CD4-positive, alpha-beta memory T cell (primary cell): ENCODE measurements around the gene SLC16A10. TPM values are rescaled to one million over a fixed set of nuclear protein-coding genes. Genes with fewer than 3 reads are reported as not detected.

Experiments used
- CTCF ChIA-PET: fragments of 350-600 bp; sonication (Branson Sonifier 250); formaldehyde crosslinking; loops from one replicate; lab custom pipeline; 2021; ENCODE audit warnings: inconsistent platforms; ENCODE audit not compliant: partially characterized antibody; lab: Charles Lee
- POLR2A ChIA-PET: fragments of 350-600 bp; sonication (Branson Sonifier 250); formaldehyde crosslinking; loops from one replicate; lab custom pipeline; 2021; ENCODE audit not compliant: partially characterized antibody; lab: Charles Lee
- DNase-seq, 5 donors: peaks; one replicate each; pipeline versions ENCODE4 v3.0.0 to v3.0.0-alpha.2; 2020 to 2022; ENCODE audit warnings: mixed read lengths in 1 of 5
- H3K27ac ChIP-seq: one replicate; pipeline ENCODE4 v1.7.0; 2013; ENCODE audit warnings: low read depth, low read length
- H3K27me3 ChIP-seq: 2 replicates; pipeline ENCODE4 v1.7.0; 2013; ENCODE audit warnings: mild to moderate bottlenecking, low read length, moderate library complexity; ENCODE audit not compliant: insufficient read depth
- H3K36me3 ChIP-seq: 2 replicates; pipeline ENCODE4 v1.7.0; 2013; ENCODE audit warnings: mild to moderate bottlenecking, low read length, moderate library complexity; ENCODE audit not compliant: insufficient read depth
- H3K4me1 ChIP-seq: 2 replicates; pipeline ENCODE4 v1.7.0; 2013; ENCODE audit warnings: mild to moderate bottlenecking, low read length, moderate library complexity; ENCODE audit not compliant: insufficient read depth
- H3K4me3 ChIP-seq, 2 donors: one replicate each; pipeline ENCODE4 v1.7.0; 2013; ENCODE audit warnings: low read length in 2 of 2, mild to moderate bottlenecking in 1 of 2
- H3K9me3 ChIP-seq, 2 donors: one replicate each; pipeline ENCODE4 v1.7.0; 2013; ENCODE audit warnings: low read length in 2 of 2, control low read depth in 1 of 2; ENCODE audit not compliant: control insufficient read depth in 1 of 2
- H3K27ac Mint-ChIP-seq, 7 donors: one replicate each; pipeline ENCODE4 v1.8.0; 2020 to 2021; ENCODE audit warnings: mixed read lengths in 7 of 7, mild to moderate bottlenecking in 6 of 7, inconsistent platforms in 3 of 7, moderate library complexity in 3 of 7
- H3K27me3 Mint-ChIP-seq, 2 donors: one replicate each; pipeline ENCODE4 v1.8.0; 2020 to 2021; ENCODE audit warnings: mixed read lengths in 2 of 2
- H3K36me3 Mint-ChIP-seq, 2 donors: one replicate each; pipeline ENCODE4 v1.8.0; 2020 to 2021; ENCODE audit warnings: mixed read lengths in 2 of 2, inconsistent platforms in 1 of 2, mild to moderate bottlenecking in 1 of 2
- H3K4me1 Mint-ChIP-seq, 4 donors: one replicate each; pipeline ENCODE4 v1.8.0; 2020 to 2021; ENCODE audit warnings: mixed read lengths in 4 of 4, mild to moderate bottlenecking in 1 of 4
- H3K4me3 Mint-ChIP-seq, 8 donors: one replicate each; pipeline ENCODE4 v1.8.0; 2020 to 2021; ENCODE audit warnings: mixed read lengths in 8 of 8, mild to moderate bottlenecking in 7 of 8, moderate library complexity in 6 of 8, inconsistent platforms in 3 of 8
- H3K9me3 Mint-ChIP-seq, 8 donors: one replicate each; pipeline ENCODE4 v1.8.0; 2020 to 2021; ENCODE audit warnings: mixed read lengths in 8 of 8, mild to moderate bottlenecking in 5 of 8, inconsistent platforms in 3 of 8, moderate library complexity in 1 of 8
- intact Hi-C: fragments of 100-400 bp; cut with micrococcal nuclease; formaldehyde crosslinking; loops from one replicate; pipeline ENCODE4 v1.15.1; 2023
- polyA plus RNA-seq, 2 donors: library from polyadenylated mRNA; unstranded; fragments of 300-500 nt; fragmentation: Illumina TruSeq; gene quantifications; one replicate each; pipeline ENCODE4 v1.2.3, GENCODE V29; 2021
- total RNA-seq, 2 experiments: library from RNA; stranded (reverse); gene quantifications; one replicate each; pipeline ENCODE4 v1.2.3, GENCODE V29; 2021

Gene SLC16A10
- total and polyA plus RNA-seq, 4 experiments from 2014 or later: 5.6 to 11.2 (median 8.7) TPM

GRCh38 chr6:111172563-111172962, 85.3 kb downstream of the SLC16A10 start:
- Histone ChIP-seq H3K4me3 (no peak overlapping the region), H3K36me3 (no peaks in the 10 kb centered on the region), H3K4me1 (peaks cover 24% of the 10 kb centered on the region), H3K27ac (no peak overlapping the region), H3K27me3 (no peaks in the 10 kb centered on the region), H3K9me3 (no peaks in the 10 kb centered on the region)
- ChIA-PET POLR2A (interaction anchor here (1.6 kb wide), 1 partner anchor 85 kb away, joined by 3 read pairs; the partner anchor contains the start of gene SLC16A10), CTCF (interaction anchor here (1.0 to 3.5 kb wide), 4 partner anchors 35 to 115 kb away, joined by 3 to 14 read pairs (median 4); a partner anchor contains a TSS)
- DNase-seq: no peak
- no peak overlapping the region for H3K27ac Mint-ChIP-seq
- H3K9me3 Mint-ChIP-seq: no peaks in the 10 kb centered on the region
- intact Hi-C loops: loop anchor here (10.0 kb wide), 1 partner anchor 58 kb away; no protein-coding TSS in a partner anchor
- H3K27me3 Mint-ChIP-seq: no peaks in the 10 kb centered on the region
- H3K36me3 Mint-ChIP-seq: peaks cover 0 to 6% of the 10 kb centered on the region in 2 donors
- peaks cover 14 to 25% (median 16%) of the 10 kb centered on the region in 4 donors for H3K4me1 Mint-ChIP-seq
- no peak overlapping the region for H3K4me3 Mint-ChIP-seq

DNA sequence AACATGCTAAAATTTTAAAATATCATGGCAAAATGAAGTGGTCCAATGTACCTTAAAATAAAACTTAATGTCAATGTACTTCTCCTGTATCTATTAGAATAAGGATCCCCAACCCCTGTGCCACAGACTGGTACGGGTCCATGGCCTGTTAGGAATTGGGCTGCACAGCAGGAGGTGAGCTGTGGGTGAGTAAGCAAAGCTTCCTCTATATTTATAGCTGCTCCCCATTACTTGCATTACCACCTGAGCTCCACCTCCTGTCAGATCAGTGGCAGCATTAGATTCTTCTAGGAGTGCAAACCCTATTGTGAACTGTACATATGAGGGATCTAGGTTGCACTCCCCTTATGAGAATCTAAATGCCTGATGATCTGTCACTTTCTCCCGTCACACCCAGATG, 86.0 kb downstream of the SLC16A10 start:
- no peaks in the 10 kb centered on the region for H3K36me3 ChIP-seq
- H3K4me3 Mint-ChIP-seq: peak overlapping the region in 4 of 8 donors; percentile 25 to 61 (median 44)
- no peak overlapping the region for H3K27ac Mint-ChIP-seq
- peaks cover 24% of the 10 kb centered on the region for H3K4me1 ChIP-seq
- no peak overlapping the region for H3K4me3 ChIP-seq
- H3K9me3 Mint-ChIP-seq: no peaks in the 10 kb centered on the region
- intact Hi-C loops: loop anchor here (10.0 kb wide), 1 partner anchor 59 kb away; no protein-coding TSS in a partner anchor
- H3K36me3 Mint-ChIP-seq: peaks cover 0 to 12% of the 10 kb centered on the region in 2 donors
- DNase-seq: no peak
- H3K27me3 ChIP-seq: no peaks in the 10 kb centered on the region
- no peak overlapping the region for H3K27ac ChIP-seq
- ChIA-PET CTCF (interaction anchor here (0.7 to 3.5 kb wide), 5 partner anchors 37 to 116 kb away, joined by 3 to 14 read pairs (median 5); a partner anchor contains a TSS), POLR2A (interaction anchor here (0.7 to 1.6 kb wide), 3 partner anchors 16 to 222 kb away, joined by 3 read pairs; partner anchors contain the start of gene SLC16A10)
- H3K27me3 Mint-ChIP-seq: no peaks in the 10 kb centered on the region
- H3K4me1 Mint-ChIP-seq: peaks cover 14 to 25% (median 16%) of the 10 kb centered on the region in 4 donors
- no peaks in the 10 kb centered on the region for H3K9me3 ChIP-seq

DNA sequence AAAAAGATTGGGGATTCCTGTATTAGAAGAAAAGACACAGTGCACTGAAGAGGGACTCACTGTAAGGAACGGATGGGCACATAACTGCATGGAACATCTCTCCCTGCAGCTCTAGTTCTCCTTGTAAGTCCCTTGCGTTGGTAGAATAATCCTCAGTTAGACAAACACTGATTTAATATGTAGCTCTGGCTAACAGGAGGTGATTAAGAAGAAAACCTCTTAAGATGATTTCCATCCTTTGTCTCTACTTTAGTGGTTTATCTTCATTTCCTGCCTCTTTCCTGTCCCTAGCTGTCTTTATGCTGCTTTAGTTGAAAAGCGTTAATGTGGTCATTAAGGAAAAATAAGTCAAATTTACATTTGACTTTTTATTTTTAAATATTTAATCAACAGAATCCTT, 86.6 kb downstream of the SLC16A10 start:
- POLR2A ChIA-PET: interaction anchor here (0.9 to 1.6 kb wide), 2 partner anchors 17 to 87 kb away, joined by 3 read pairs; partner anchors contain the start of gene SLC16A10
- CTCF ChIA-PET: interaction anchor here (1.1 to 3.5 kb wide), 4 partner anchors 36 to 116 kb away, joined by 3 to 14 read pairs (median 5); a partner anchor contains a TSS

DNA sequence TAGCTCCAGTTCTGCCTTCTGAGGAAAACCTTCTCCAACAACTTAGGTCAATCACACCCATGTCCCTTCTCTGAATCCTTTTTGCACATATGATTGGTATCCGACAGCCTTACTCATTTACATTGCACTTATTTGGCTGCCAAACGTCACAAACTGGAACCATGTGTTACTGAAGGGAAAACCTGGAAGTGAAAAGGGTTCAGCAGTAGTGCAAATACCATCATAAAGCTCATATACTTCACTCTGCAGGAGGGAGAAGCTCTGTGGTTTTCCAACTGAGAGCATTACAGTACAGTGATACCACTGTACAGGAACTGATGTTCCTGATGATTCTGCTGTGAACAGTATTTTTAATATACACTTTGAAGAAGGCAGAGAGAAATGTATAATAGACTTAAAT, 87.8 kb downstream of the SLC16A10 start:
- no peaks in the 10 kb centered on the region for H3K27me3 Mint-ChIP-seq
- ChIA-PET CTCF (interaction anchor here (3.5 kb wide), 1 partner anchor 35 kb away, joined by 14 read pairs; no protein-coding TSS in a partner anchor), POLR2A (no interaction called here)
- H3K27me3 ChIP-seq: no peaks in the 10 kb centered on the region
- H3K4me3 ChIP-seq: no peak overlapping the region
- peaks cover 24% of the 10 kb centered on the region for H3K4me1 ChIP-seq
- H3K27ac Mint-ChIP-seq: peak overlapping the region in 1 of 7 donors; percentile 7
- no peaks in the 10 kb centered on the region for H3K9me3 Mint-ChIP-seq
- H3K4me3 Mint-ChIP-seq: no peak overlapping the region
- peaks cover 0 to 19% of the 10 kb centered on the region in 2 donors for H3K36me3 Mint-ChIP-seq
- no peaks in the 10 kb centered on the region for H3K9me3 ChIP-seq
- no peaks in the 10 kb centered on the region for H3K36me3 ChIP-seq
- H3K27ac ChIP-seq: no peak overlapping the region
- intact Hi-C loops: loop anchor here (10.0 kb wide), 1 partner anchor 60 kb away; no protein-coding TSS in a partner anchor
- no peak for DNase-seq
- peaks cover 14 to 25% (median 16%) of the 10 kb centered on the region in 4 donors for H3K4me1 Mint-ChIP-seq

More for the DNA sequence above, 86.6 kb downstream of the SLC16A10 start:
- no peaks in the 10 kb centered on the region for H3K27me3 Mint-ChIP-seq
- Histone ChIP-seq H3K4me1 (peaks cover 24% of the 10 kb centered on the region), H3K27ac (no peak overlapping the region), H3K4me3 (no peak overlapping the region), H3K9me3 (no peaks in the 10 kb centered on the region), H3K36me3 (no peaks in the 10 kb centered on the region), H3K27me3 (no peaks in the 10 kb centered on the region)
- H3K9me3 Mint-ChIP-seq: no peaks in the 10 kb centered on the region
- H3K4me3 Mint-ChIP-seq: peak overlapping the region in 2 of 8 donors; percentile 24 to 35
- H3K27ac Mint-ChIP-seq: no peak overlapping the region
- peak in 1 of 5 donors; percentile 8 for DNase-seq
- H3K36me3 Mint-ChIP-seq: peaks cover 0 to 15% of the 10 kb centered on the region in 2 donors
- intact Hi-C loops: loop anchor here (10.0 kb wide), 1 partner anchor 59 kb away; no protein-coding TSS in a partner anchor
- H3K4me1 Mint-ChIP-seq: peaks cover 14 to 25% (median 16%) of the 10 kb centered on the region in 4 donors

DNA sequence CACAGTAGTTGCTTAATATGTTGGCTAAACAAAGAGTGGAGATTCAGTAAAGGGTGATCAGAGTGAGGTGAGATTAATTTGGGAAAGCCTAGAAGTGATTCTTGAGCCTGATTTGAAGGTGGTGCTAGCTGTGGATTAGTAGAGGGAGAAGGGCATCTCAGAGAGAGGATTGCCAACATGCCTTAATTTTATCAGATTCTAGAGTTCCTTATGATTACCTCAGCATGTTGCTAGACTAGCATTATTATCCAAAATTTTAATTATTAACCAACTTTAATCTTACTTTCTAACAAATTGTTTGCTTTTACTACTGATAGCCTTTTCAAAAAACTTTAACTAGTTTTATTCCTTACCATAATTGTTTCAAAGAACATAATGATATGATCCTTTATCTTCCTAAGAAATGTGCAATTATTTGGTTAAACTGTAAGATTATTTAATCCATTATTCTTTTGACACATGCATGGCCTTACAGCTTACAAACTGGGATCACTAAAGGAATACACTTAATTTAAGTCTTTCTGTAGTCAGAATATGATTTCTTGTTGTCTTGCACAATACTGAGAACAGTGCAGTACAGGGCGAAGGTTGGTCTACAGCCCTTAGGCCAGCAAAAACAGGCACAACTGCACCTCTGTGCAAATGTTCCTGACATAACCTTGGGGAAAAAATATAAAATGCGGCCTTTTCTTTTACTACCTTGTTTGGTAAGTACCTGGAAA, 88.9 kb downstream of the SLC16A10 start:
- no peaks in the 10 kb centered on the region for H3K9me3 Mint-ChIP-seq
- H3K4me3 Mint-ChIP-seq: no peak overlapping the region
- H3K9me3 ChIP-seq: no peaks in the 10 kb centered on the region
- DNase-seq: no peak
- H3K4me1 ChIP-seq: peaks cover 24% of the 10 kb centered on the region
- H3K4me3 ChIP-seq: no peak overlapping the region
- CTCF ChIA-PET: interaction anchor here (3.5 kb wide), 1 partner anchor 34 kb away, joined by 14 read pairs; no protein-coding TSS in a partner anchor
- no peak overlapping the region for H3K27ac Mint-ChIP-seq
- intact Hi-C loops: loop anchor here (10.0 kb wide), 1 partner anchor 61 kb away; no protein-coding TSS in a partner anchor
- H3K27ac ChIP-seq: no peak overlapping the region
- POLR2A ChIA-PET: no interaction called here
- no peaks in the 10 kb centered on the region for H3K27me3 Mint-ChIP-seq
- peaks cover 14 to 23% (median 16%) of the 10 kb centered on the region in 4 donors for H3K4me1 Mint-ChIP-seq
- H3K27me3 ChIP-seq: no peaks in the 10 kb centered on the region
- H3K36me3 ChIP-seq: no peaks in the 10 kb centered on the region
- peaks cover 0 to 19% of the 10 kb centered on the region in 2 donors for H3K36me3 Mint-ChIP-seq

DNA sequence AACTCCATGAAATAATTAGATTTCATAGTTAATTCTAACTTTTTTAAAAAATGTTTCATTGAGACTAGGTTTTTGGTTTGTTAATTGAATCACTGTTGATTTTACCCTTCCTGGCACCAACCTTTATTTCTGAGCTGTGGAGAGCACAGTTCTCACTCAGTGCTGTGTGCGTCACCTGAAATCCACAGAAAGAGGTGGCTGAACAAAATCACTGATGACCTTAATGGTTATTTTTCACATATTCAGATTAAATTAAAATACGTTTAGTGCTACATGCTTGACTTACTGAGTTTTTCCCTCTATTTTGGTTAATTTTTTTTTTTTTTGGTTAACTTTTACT, 89.4 kb downstream of the SLC16A10 start:
- no peak overlapping the region for H3K27ac Mint-ChIP-seq
- peaks cover 0 to 19% of the 10 kb centered on the region in 2 donors for H3K36me3 Mint-ChIP-seq
- CTCF ChIA-PET: no interaction called here
- no peaks in the 10 kb centered on the region for H3K9me3 Mint-ChIP-seq
- Histone ChIP-seq H3K36me3 (no peaks in the 10 kb centered on the region), H3K27me3 (no peaks in the 10 kb centered on the region), H3K4me1 (peaks cover 21% of the 10 kb centered on the region), H3K9me3 (no peaks in the 10 kb centered on the region), H3K4me3 (no peak overlapping the region), H3K27ac (no peak overlapping the region)
- no peak for DNase-seq
- POLR2A ChIA-PET: no interaction called here
- intact Hi-C loops: loop anchor here (10.0 kb wide), 1 partner anchor 62 kb away; no protein-coding TSS in a partner anchor
- no peak overlapping the region for H3K4me3 Mint-ChIP-seq
- H3K27me3 Mint-ChIP-seq: no peaks in the 10 kb centered on the region
- H3K4me1 Mint-ChIP-seq: peaks cover 14 to 17% (median 16%) of the 10 kb centered on the region in 4 donors

DNA sequence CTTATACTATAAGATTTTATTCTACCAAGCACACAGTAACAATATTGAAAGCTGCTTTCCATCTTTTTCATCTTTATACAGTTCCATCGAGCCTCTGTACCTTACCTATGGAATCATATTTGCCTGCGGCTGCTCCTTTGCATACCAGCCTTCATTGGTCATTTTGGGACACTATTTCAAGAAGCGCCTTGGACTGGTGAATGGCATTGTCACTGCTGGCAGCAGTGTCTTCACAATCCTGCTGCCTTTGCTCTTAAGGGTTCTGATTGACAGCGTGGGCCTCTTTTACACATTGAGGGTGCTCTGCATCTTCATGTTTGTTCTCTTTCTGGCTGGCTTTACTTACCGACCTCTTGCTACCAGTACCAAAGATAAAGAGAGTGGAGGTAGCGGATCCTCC, 89.8 kb downstream of the SLC16A10 start:
- POLR2A ChIA-PET: no interaction called here
- Histone ChIP-seq H3K9me3 (no peaks in the 10 kb centered on the region), H3K4me1 (peaks cover 20% of the 10 kb centered on the region), H3K27me3 (no peaks in the 10 kb centered on the region), H3K36me3 (no peaks in the 10 kb centered on the region), H3K27ac (no peak overlapping the region), H3K4me3 (no peak overlapping the region)
- no peaks in the 10 kb centered on the region for H3K27me3 Mint-ChIP-seq
- H3K4me1 Mint-ChIP-seq: peaks cover 13 to 17% (median 14%) of the 10 kb centered on the region in 4 donors
- peak overlapping the region in 1 of 7 donors; percentile 50 for H3K27ac Mint-ChIP-seq
- H3K9me3 Mint-ChIP-seq: no peaks in the 10 kb centered on the region
- CTCF ChIA-PET: no interaction called here
- H3K36me3 Mint-ChIP-seq: peaks cover 0 to 19% of the 10 kb centered on the region in 2 donors
- intact Hi-C loops: loop anchor here (10.0 kb wide), 1 partner anchor 62 kb away; no protein-coding TSS in a partner anchor
- H3K4me3 Mint-ChIP-seq: no peak overlapping the region
- no peak for DNase-seq
